Esophagus squamous epithelium (tissue), 5 donors: ENCODE data around the gene TUBG1. TPM values are rescaled to one million over a fixed set of nuclear protein-coding genes. Genes with fewer than 3 reads are reported as not detected.

ENCODE experiments used
- DNase-seq: peaks from one replicate; lab custom pipeline; 2025; lab: John Stamatoyannopoulos, UW
- H3K27ac ChIP-seq, 4 donors: fragments of 200-600 bp; sonication (generic); one replicate each; pipeline ENCODE4 v1.5.1; 2016 to 2019; ENCODE audit warnings: mild to moderate bottlenecking in 1 of 4
- H3K27me3 ChIP-seq, 4 donors: fragments of 200-600 bp; sonication (generic); 1 replicate in 3 of 4; 2 replicates in 1 of 4; pipeline versions ENCODE4 v1.5.1 to v1.6.0; 2017 to 2021; ENCODE audit warnings: antibody characterized with exemption in 1 of 4
- H3K36me3 ChIP-seq, 3 donors: fragments of 200-600 bp; sonication (generic); one replicate each; pipeline ENCODE4 v1.5.1; 2016 to 2019
- H3K4me1 ChIP-seq, 3 donors: fragments of 200-600 bp; sonication (generic); one replicate each; pipeline ENCODE4 v1.5.1; 2017 to 2019
- H3K4me3 ChIP-seq, 4 donors: fragments of 200-600 bp; sonication (generic); 1 replicate in 3 of 4; 2 replicates in 1 of 4; pipeline ENCODE4 v1.5.1; 2016 to 2019; ENCODE audit warnings: mild to moderate bottlenecking in 2 of 4, moderate library complexity in 1 of 4
- H3K9me3 ChIP-seq, 3 donors: fragments of 200-600 bp; sonication (generic); one replicate each; pipeline ENCODE4 v1.5.1; 2016 to 2019
- CTCF ChIP-seq, 6 experiments: fragments of 450-650 bp in 4 of 6; fragments of 200-600 bp in 2 of 6; sonication (generic) in 2 of 6; IDR thresholded peaks; one replicate each; pipeline ENCODE4 v1.5.1; 2016 to 2019; ENCODE audit warnings: antibody characterized with exemption in 6 of 6, mild to moderate bottlenecking in 4 of 6, moderate library complexity in 4 of 6
- POLR2A ChIP-seq, 4 donors: fragments of 450-650 bp; IDR thresholded peaks; one replicate each; pipeline ENCODE4 v1.6.1; 2017; ENCODE audit warnings: antibody characterized with exemption in 4 of 4, mild to moderate bottlenecking in 4 of 4, moderate library complexity in 3 of 4
- WGBS, 2 donors: methylation state at CpG; one replicate each; pipeline ENCODE4 v1.1.5; 2018; 5-methylcytosine and 5-hydroxymethylcytosine counted together
- intact Hi-C: fragments of 100-400 bp; cut with DNase I; formaldehyde crosslinking; loops from one replicate; pipeline ENCODE4 v1.15.0; 2022
- total RNA-seq, 4 donors: library from RNA; depleted of rRNA; stranded (reverse); fragments of >200 nt; gene quantifications; one replicate each; pipeline ENCODE4 v1.1.0, GENCODE V29; 2016
- donor health status: DM: yes; HTN: yes; CAD: no.

The TUBG1 gene
- total RNA-seq, 4 donors from 2014 or later: 22.3 to 61.9 (median 46.5) TPM

DNA sequence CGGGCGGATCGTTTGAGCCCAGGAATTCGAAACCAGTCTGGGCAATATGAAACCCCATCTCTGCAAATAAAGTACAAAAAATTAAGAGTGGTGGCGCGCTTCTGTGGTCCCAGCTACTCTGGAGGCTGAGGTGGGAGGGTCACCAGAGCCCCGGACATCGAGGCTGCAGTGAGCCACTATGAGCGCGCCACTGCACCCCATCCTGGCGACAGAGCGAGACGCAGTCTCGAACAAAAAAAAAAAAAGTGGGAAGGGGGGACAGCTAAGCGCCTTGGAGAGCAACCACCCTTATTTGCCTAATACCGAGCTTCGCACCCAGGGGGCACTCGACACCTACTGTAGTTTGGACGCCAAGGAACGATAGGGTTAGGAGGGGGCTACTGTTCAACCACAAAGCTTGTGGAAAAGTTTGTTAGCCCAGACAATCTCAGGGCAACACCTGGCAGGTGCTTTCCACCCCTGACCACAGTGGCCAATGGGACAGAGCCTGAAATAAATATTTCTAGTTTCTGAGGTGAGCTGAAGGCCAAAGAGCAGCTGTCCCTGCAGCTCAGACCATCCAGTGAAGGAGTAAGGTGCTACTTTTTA is 31.1 kb upstream of the TUBG1 start:
- H3K4me1 ChIP-seq: peaks cover 14 to 45% (median 22%) of the 10 kb centered on the region in 3 donors
- peaks cover 14 to 65% (median 43%) of the 10 kb centered on the region in 3 donors for H3K36me3 ChIP-seq
- TF ChIP-seq POLR2A (IDR thresholded peaks at IDR 0.05) (no peak), CTCF (IDR thresholded peaks at IDR 0.05) (peak; percentile 69 to 81 (median 74))
- intact Hi-C loops: loop anchor here (5.0 kb wide), 1 partner anchor 104 kb away; the partner anchor contains the start of genes CCR10 and CNTNAP1
- H3K4me3 ChIP-seq: peak overlapping the region; percentile 53 to 85 (median 59)
- no peaks in the 10 kb centered on the region for H3K27me3 ChIP-seq
- WGBS, 2 donors: 0 to 1% methylated on average over 16 to 20 of the region's 20 CpGs
- H3K9me3 ChIP-seq: no peaks in the 10 kb centered on the region
- DNase-seq: no peak
- peak overlapping the region; percentile 85 to 92 (median 90) for H3K27ac ChIP-seq

DNA sequence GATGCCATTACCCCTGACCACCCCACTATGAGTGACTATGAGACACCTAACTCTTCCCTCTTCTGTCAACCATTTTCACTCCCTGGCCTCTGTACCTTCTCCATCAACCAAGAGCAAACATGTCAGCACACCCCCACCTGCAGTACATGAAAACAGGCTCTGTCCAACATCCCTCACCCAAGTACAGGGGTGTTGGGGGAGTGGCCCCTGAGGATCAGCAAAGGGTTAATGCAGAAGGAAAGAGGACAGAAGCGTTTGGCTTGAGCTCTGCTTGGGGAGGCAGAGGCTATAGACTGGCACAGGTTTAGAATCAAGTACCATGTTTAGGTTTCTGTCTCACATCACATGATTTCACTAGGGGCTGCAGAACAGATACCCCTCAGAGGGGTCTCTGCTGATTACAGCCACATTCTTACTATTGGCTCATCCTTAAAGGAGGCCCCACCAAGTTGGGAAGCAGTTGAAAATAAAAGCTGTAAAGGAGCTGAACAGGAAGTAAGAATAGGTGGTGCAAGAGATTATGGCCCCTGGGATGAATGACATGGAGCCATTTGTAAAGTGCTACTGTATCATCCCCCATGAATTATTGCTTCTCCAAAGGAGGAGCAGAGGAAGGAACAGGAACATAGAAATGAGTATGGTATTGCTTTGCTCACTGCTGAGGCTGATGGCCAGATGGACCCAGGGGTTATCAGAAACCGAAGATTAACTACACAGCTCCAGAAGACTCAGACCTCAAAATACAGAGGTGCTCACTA is 29.5 kb upstream of the TUBG1 start:
- Histone ChIP-seq H3K27ac (peak overlapping the region in 1 of 4 donors; percentile 92), H3K27me3 (no peaks in the 10 kb centered on the region), H3K36me3 (peaks cover 14 to 65% (median 44%) of the 10 kb centered on the region in 3 donors), H3K4me3 (no peak overlapping the region), H3K9me3 (no peaks in the 10 kb centered on the region), H3K4me1 (peaks cover 15 to 59% (median 28%) of the 10 kb centered on the region in 3 donors)
- TF ChIP-seq CTCF (IDR thresholded peaks at IDR 0.05): no peak
- TF ChIP-seq POLR2A (IDR thresholded peaks at IDR 0.05): no peak
- 38 to 57% methylated on average over 2 of the region's 2 CpGs for WGBS, 2 donors
- intact Hi-C loops: loop anchor here (5.0 kb wide), 1 partner anchor 102 kb away; the partner anchor contains the start of genes CCR10 and CNTNAP1
- no peak for DNase-seq

DNA sequence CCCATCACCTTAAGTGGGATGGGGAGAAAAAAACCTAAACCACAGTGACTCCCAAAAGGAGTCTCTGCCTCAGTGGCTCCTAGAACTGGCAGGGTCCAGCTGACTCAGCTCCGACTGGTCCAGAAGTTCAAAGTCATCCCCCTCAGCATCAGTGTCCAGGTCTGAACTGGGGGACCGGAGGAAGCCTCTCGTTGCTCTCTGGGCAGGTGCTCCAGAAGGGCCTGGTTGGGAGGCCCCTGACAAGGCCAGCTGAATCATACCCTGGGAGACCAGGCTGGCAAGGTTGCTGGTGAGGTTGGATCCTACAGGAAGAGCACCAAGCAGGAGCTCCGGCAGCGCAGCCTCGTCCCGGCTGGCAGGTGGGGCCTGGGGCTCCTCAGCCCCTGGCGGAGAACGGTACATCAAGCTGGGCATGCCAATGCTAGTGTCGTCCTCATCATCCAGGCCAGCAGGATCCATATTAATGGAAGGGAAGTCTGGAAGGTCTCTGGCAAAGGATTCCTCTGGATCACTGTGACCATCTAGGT is 27.7 kb upstream of the TUBG1 start:
- no peak overlapping the region for H3K27ac ChIP-seq
- intact Hi-C loops: no loop called here
- no peak for DNase-seq
- H3K27me3 ChIP-seq: no peaks in the 10 kb centered on the region
- 86 to 93% methylated on average over 2 to 6 of the region's 10 CpGs for WGBS, 2 donors
- peaks cover 14 to 80% (median 41%) of the 10 kb centered on the region in 3 donors for H3K36me3 ChIP-seq
- no peak overlapping the region for H3K4me3 ChIP-seq
- TF ChIP-seq POLR2A (IDR thresholded peaks at IDR 0.05) (no peak), CTCF (IDR thresholded peaks at IDR 0.05) (no peak)
- H3K9me3 ChIP-seq: no peaks in the 10 kb centered on the region
- H3K4me1 ChIP-seq: peaks cover 30 to 67% (median 41%) of the 10 kb centered on the region in 3 donors

DNA sequence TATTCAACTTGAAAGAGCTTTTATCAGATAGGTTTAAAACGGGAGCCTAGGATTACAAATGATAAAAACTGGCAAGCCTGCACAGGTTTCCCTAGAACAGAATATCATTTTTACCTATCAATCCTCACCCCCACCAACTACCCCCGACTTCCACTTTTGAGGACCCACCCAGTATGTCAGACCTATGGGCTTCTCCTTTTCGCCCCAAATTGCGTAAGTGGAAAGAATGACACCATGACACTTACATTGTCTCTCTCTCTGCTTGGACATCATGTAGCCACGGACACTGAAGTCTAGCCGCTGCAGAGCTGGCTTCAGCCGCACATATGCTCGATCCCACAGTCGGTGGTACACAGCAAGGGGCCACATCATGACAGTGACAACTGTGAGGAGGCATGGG is 24.6 kb upstream of the TUBG1 start:
- DNase-seq: no peak

More for the DNA sequence above, 24.6 kb upstream of the TUBG1 start:
- Histone ChIP-seq H3K4me3 (no peak overlapping the region), H3K4me1 (peaks cover 29 to 65% (median 43%) of the 10 kb centered on the region in 3 donors), H3K27me3 (no peaks in the 10 kb centered on the region), H3K9me3 (no peaks in the 10 kb centered on the region), H3K36me3 (peaks cover 16 to 98% (median 53%) of the 10 kb centered on the region in 3 donors), H3K27ac (peak overlapping the region; percentile 75 to 88 (median 84))
- TF ChIP-seq CTCF (IDR thresholded peaks at IDR 0.05) (no peak), POLR2A (IDR thresholded peaks at IDR 0.05) (no peak)
- intact Hi-C loops: no loop called here
- 62 to 70% methylated on average over 7 to 9 of the region's 9 CpGs for WGBS, 2 donors
